Neutrophil (primary cell): ENCODE results near the gene BEX4.
"Not testable (repeated sequence)": the region's sequence is repeated elsewhere in the genome, so short reads cannot be mapped to it uniquely, and the experiment has no call there.

Experiments
- H3K27ac ChIP-seq: fragments of 200-600 bp; sonication (generic); 2 replicates; pipeline ENCODE4 v1.5.1; 2016; ENCODE audit warnings: mild to moderate bottlenecking, moderate library complexity
- H3K27me3 ChIP-seq: fragments of 200-600 bp; sonication (generic); 2 replicates; pipeline ENCODE4 v1.6.0; 2016; ENCODE audit warnings: mild to moderate bottlenecking
- H3K36me3 ChIP-seq: fragments of 200-600 bp; sonication (generic); 2 replicates; pipeline ENCODE4 v1.5.1; 2017
- H3K4me1 ChIP-seq, 2 experiments: fragments of 200-600 bp in 1 of 2; sonication (generic) in 1 of 2; 1 replicate in 1 of 2; 2 replicates in 1 of 2; pipeline versions ENCODE4 v1.5.1 to v1.6.1; 2013 to 2016; ENCODE audit warnings: low read depth in 1 of 2, low read length in 1 of 2, mild to moderate bottlenecking in 1 of 2, moderate library complexity in 1 of 2; ENCODE audit not compliant: control insufficient read depth in 1 of 2, insufficient read depth in 1 of 2
- H3K4me3 ChIP-seq, 2 experiments: fragments of 200-600 bp in 1 of 2; sonication (generic) in 1 of 2; 1 replicate in 1 of 2; 2 replicates in 1 of 2; pipeline ENCODE4 v1.5.1; 2013 to 2016; ENCODE audit warnings: low read depth in 1 of 2, low read length in 1 of 2, mild to moderate bottlenecking in 1 of 2, moderate library complexity in 1 of 2
- H3K9me3 ChIP-seq: fragments of 200-600 bp; sonication (generic); 2 replicates; pipeline ENCODE4 v1.5.1; 2016
- TF ChIP-seq, protein P1 (sequence below): fragments of 200-600 bp; sonication (generic); IDR thresholded peaks from 2 replicates; pipeline ENCODE4 v1.5.1; 2016; ENCODE audit warnings: antibody characterized with exemption

BEX4 gene

DNA sequence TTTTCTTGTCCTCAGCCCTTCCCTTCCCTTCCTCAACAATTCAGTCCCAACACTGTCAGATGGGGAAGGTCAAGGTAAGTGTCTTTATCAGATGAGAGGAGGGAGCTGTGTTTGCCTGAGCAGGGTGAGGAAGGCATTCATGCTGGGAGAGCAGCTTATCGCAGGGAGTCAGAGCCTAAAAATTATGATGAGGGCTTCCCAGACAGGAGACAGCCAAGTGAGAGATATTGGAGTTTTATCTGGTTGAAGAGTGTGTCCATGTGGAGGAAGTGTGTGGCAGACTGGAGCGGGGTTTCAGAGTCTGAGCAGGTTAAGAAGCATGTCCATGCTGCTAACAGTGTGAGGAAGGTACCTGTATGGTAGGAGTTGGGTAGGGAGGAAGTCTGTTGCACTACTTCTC, 18.4 kb downstream of the BEX4 start:
- TF ChIP-seq, protein P1, sequence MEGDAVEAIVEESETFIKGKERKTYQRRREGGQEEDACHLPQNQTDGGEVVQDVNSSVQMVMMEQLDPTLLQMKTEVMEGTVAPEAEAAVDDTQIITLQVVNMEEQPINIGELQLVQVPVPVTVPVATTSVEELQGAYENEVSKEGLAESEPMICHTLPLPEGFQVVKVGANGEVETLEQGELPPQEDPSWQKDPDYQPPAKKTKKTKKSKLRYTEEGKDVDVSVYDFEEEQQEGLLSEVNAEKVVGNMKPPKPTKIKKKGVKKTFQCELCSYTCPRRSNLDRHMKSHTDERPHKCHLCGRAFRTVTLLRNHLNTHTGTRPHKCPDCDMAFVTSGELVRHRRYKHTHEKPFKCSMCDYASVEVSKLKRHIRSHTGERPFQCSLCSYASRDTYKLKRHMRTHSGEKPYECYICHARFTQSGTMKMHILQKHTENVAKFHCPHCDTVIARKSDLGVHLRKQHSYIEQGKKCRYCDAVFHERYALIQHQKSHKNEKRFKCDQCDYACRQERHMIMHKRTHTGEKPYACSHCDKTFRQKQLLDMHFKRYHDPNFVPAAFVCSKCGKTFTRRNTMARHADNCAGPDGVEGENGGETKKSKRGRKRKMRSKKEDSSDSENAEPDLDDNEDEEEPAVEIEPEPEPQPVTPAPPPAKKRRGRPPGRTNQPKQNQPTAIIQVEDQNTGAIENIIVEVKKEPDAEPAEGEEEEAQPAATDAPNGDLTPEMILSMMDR: no peak
- Histone ChIP-seq H3K4me1 (no peaks in the 10 kb centered on the region), H3K27me3 (no peaks in the 10 kb centered on the region), H3K36me3 (no peaks in the 10 kb centered on the region), H3K4me3 (no peak overlapping the region), H3K27ac (no peak overlapping the region), H3K9me3 (no peaks in the 10 kb centered on the region)

GRCh38 chrX:103234869-103235268, 20.0 kb downstream of the BEX4 start:
- no peaks in the 10 kb centered on the region for H3K9me3 ChIP-seq
- H3K27me3 ChIP-seq: no peaks in the 10 kb centered on the region
- no peak overlapping the region for H3K27ac ChIP-seq
- no peak overlapping the region for H3K4me3 ChIP-seq
- H3K36me3 ChIP-seq: no peaks in the 10 kb centered on the region
- TF ChIP-seq, protein P1: no peak
- H3K4me1 ChIP-seq: no peaks in the 10 kb centered on the region

DNA sequence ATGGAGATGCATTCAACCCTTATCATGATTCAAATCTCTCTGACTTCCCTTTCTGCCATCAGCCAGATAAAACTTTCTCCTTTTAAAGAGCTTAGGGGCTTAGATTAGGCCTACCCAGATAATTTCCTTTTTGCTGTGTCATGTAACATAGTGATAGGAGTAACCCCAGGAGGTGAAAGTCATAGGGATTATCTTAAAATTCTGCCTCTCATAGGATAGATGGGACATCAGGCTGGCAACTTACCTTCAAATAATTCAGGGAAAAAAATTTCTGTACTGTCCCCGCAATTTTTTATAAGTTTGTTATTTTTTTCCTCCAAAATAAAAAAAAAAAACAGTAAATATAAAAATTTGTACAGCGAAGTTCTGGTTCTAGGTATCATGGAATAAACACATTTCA, 20.7 kb downstream of the BEX4 start:
- not testable (repeated sequence) for H3K4me1 ChIP-seq, H3K4me3 ChIP-seq, H3K36me3 ChIP-seq

DNA sequence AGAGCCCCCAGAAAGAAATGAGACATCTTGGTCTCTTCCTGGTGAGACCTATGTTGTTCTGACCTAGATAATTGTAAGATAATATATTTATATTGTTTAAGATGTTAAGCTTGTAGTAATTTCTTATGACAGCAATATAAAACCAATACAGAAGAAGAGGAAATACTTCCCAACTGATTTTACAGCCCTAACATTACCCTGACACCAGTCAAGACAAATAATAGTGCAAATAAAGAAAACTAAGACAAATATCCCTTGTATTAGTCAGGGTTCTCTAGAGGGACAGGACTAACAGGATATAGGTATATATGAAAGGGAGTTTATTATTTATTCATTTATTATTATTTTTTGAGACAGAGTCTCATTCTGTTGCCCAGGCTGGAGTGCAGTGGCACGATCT, 21.4 kb downstream of the BEX4 start:
- TF ChIP-seq, protein P1: no peak
- H3K27me3 ChIP-seq: no peaks in the 10 kb centered on the region
- no peak overlapping the region for H3K27ac ChIP-seq
- no peaks in the 10 kb centered on the region for H3K36me3 ChIP-seq
- no peak overlapping the region for H3K4me3 ChIP-seq
- H3K4me1 ChIP-seq: no peaks in the 10 kb centered on the region
- no peaks in the 10 kb centered on the region for H3K9me3 ChIP-seq

More for the DNA sequence above, 20.7 kb downstream of the BEX4 start:
- not testable (repeated sequence) for H3K27me3 ChIP-seq, H3K9me3 ChIP-seq, H3K27ac ChIP-seq

DNA sequence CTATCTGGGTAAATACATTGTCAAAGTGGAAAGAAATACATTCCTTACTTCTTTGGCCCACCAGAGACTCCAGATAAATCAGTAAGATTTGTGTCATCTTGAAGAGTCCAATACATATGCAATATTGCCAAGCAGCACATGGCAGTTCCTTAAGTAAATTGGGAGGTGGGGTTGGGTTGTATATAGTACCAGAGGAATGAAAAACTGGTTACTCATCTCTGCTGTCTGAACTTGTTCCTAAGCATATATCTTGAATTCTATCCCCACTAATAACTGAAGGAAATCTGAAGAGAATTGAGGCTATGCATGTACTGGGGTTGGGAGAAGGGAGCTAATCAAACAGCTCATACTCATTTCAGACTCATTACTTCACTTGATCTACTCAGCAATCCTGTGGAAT, 25.2 kb downstream of the BEX4 start:
- Histone ChIP-seq H3K4me3 (no peak overlapping the region), H3K4me1 (no peaks in the 10 kb centered on the region), H3K36me3 (no peaks in the 10 kb centered on the region), H3K27ac (no peak overlapping the region), H3K27me3 (no peaks in the 10 kb centered on the region), H3K9me3 (no peaks in the 10 kb centered on the region)
- TF ChIP-seq, protein P1: no peak

DNA sequence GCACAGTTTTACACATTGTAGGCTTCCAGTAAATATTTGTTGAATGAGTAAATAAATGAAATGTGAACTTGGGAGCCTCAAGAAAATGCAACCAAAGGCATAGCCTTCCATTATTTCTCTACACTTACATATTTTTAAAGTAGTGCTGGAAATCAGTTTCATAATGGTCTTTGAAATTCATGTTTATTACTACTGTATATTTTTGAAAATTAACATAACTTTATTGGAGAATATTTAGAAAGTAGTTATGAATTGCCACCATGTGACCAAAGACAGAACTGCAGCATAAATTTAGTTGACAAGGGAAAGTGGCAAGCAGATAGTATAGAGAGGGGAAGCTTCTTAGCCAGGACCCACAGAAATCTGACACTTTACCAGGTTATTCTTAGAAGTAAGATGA, 33.6 kb downstream of the BEX4 start:
- no peaks in the 10 kb centered on the region for H3K27me3 ChIP-seq
- TF ChIP-seq, protein P1: no peak
- no peak overlapping the region for H3K27ac ChIP-seq
- no peak overlapping the region for H3K4me3 ChIP-seq
- H3K36me3 ChIP-seq: no peaks in the 10 kb centered on the region
- no peaks in the 10 kb centered on the region for H3K4me1 ChIP-seq
- no peaks in the 10 kb centered on the region for H3K9me3 ChIP-seq
